Stimulated activated CD4-positive, alpha-beta T cell treated with anti-CD3 and anti-CD28 coated beads, Interleukin-15, amount 100 ng/mL, for 24 hours (primary cell): ENCODE data around the gene STEAP2.

ENCODE experiments used
- DNase-seq: peaks from one replicate; pipeline ENCODE4 v3.0.0-alpha.2; 2020

The STEAP2 gene

GRCh38 chr7:90276033-90276728, 64.6 kb downstream of the STEAP2 start:
- DNase-seq = no peak
